A549 (cell line): ENCODE results near the gene OR4D1. TPM values are rescaled to one million over a fixed set of nuclear protein-coding genes. Genes with fewer than 3 reads are reported as not detected.
A peak's percentile ranks its signal among the peaks of the same experiment; 100 is the strongest.

Source experiments
- ATAC-seq, 2 experiments: fragments of 200-7000 bp in 1 of 2; fragments of >200 bp in 1 of 2; cut with Nextera tagmentation in 1 of 2; cut with Tn5 transposase in 1 of 2; 3 replicates each; pipeline versions ENCODE4 v1.8.0 to v1.9.1; 2018 to 2020; ENCODE audit warnings: mild to moderate bottlenecking in 1 of 2, moderate library complexity in 1 of 2
- CTCF ChIA-PET: fragments of 300-600 bp; sonication (Branson Sonifier 250); formaldehyde crosslinking; extraction: SDS; loops from one replicate; lab custom pipeline; 2021; ENCODE audit warnings: antibody characterized with exemption, inconsistent platforms; lab: Yijun Ruan, JAX
- POLR2A ChIA-PET: fragments of 350-600 bp; formaldehyde crosslinking; extraction: SDS; loops from one replicate; lab custom pipeline; 2021; ENCODE audit warnings: antibody characterized with exemption, inconsistent platforms; lab: Yijun Ruan, JAX
- DNase-seq, 2 experiments: peaks; one replicate each; pipeline versions ENCODE4 v3.0.0 to v3.0.0-alpha.2; 2011 to 2016; ENCODE audit warnings: low read depth in 1 of 2, low spot score in 1 of 2
- FAIRE-seq: peaks from 2 replicates; lab custom pipeline; 2011; peaks lifted over from hg19 to GRCh38; lab: Jason Lieb, UNC
- H3K27ac ChIP-seq, 2 experiments: fragments of >200 bp; sonication (Bioruptor Twin); formaldehyde crosslinking; 3 replicates each; pipeline ENCODE4 v1.5.1; 2016 to 2017
- H3K4me1 ChIP-seq: fragments of >200 bp; sonication (Bioruptor Twin); formaldehyde crosslinking; 3 replicates; pipeline ENCODE4 v1.6.1; 2016
- H3K4me2 ChIP-seq: fragments of >200 bp; sonication (Bioruptor Twin); formaldehyde crosslinking; 3 replicates; pipeline ENCODE4 v1.6.1; 2016
- H3K4me3 ChIP-seq: fragments of >200 bp; sonication (Bioruptor Twin); formaldehyde crosslinking; 3 replicates; pipeline ENCODE4 v1.5.1; 2016
- H3K9me3 ChIP-seq: fragments of >200 bp; sonication (Bioruptor Twin); formaldehyde crosslinking; 3 replicates; pipeline ENCODE4 v1.6.1; 2016
- CEBPB ChIP-seq, 2 experiments: fragments of >200 bp in 1 of 2; sonication (Bioruptor Twin) in 1 of 2; formaldehyde crosslinking in 1 of 2; IDR thresholded peaks; 2 replicates each; pipeline ENCODE4 v1.6.1; 2012 to 2016
- CTCF ChIP-seq: fragments of >200 bp; sonication (Bioruptor Twin); formaldehyde crosslinking; IDR thresholded peaks from 3 replicates; pipeline ENCODE4 v1.5.1; 2016
- EHF ChIP-seq: fragments of 250-450 bp; sonication (Bioruptor Pico); IDR thresholded peaks from 2 replicates; pipeline ENCODE4 v1.5.0; 2020; ENCODE audit warnings: mild to moderate bottlenecking
- EHMT2 ChIP-seq: fragments of 200-600 bp; sonication (generic); IDR thresholded peaks from 2 replicates; pipeline ENCODE4 v1.6.1; 2016; ENCODE audit warnings: antibody characterized with exemption, low read depth, mild to moderate bottlenecking, moderate library complexity
- FOSB ChIP-seq: fragments of 250-450 bp; sonication (Bioruptor Pico); IDR thresholded peaks from 2 replicates; pipeline ENCODE4 v1.5.0; 2020; ENCODE audit warnings: mild to moderate bottlenecking, moderate library complexity
- HDAC2 ChIP-seq: fragments of 200-600 bp; sonication (generic); IDR thresholded peaks from 2 replicates; pipeline ENCODE4 v1.6.1; 2016
- HEYL ChIP-seq: fragments of 250-450 bp; sonication (Bioruptor Pico); IDR thresholded peaks from 2 replicates; pipeline ENCODE4 v1.8.0; 2021; ENCODE audit warnings: mild to moderate bottlenecking, moderate library complexity
- HOXB13 ChIP-seq: fragments of 250-450 bp; sonication (Bioruptor Pico); IDR thresholded peaks from 2 replicates; pipeline ENCODE4 v1.5.0; 2020; ENCODE audit warnings: low read depth, mild to moderate bottlenecking, moderate library complexity
- MAFK ChIP-seq: fragments of 450-650 bp; IDR thresholded peaks from 2 replicates; pipeline ENCODE4 v1.6.1; 2014; ENCODE audit not compliant: partially characterized antibody
- MAZ ChIP-seq: fragments of 150-350 bp; IDR thresholded peaks from 2 replicates; pipeline ENCODE4 v1.6.1; 2014; ENCODE audit warnings: antibody characterized with exemption, low read depth, low read length, borderline replicate concordance
- NFE2L2 ChIP-seq: fragments of 150-350 bp; conservative IDR thresholded peaks from 2 replicates; pipeline ENCODE4 v1.6.1; 2014; ENCODE audit warnings: low read length
- NPAS2 ChIP-seq: fragments of 250-450 bp; sonication (Bioruptor Pico); IDR thresholded peaks from 2 replicates; pipeline ENCODE4 v1.8.0; 2022; ENCODE audit warnings: mild to moderate bottlenecking, moderate library complexity, borderline replicate concordance
- PBX3 ChIP-seq: IDR thresholded peaks from 2 replicates; pipeline ENCODE4 v1.6.1; 2012
- PHF8 ChIP-seq: fragments of 200-600 bp; sonication (generic); IDR thresholded peaks from 2 replicates; pipeline ENCODE4 v1.6.1; 2016; ENCODE audit warnings: low read depth, mild to moderate bottlenecking, antibody characterized with exemption, moderate library complexity, borderline replicate concordance
- POLR2A ChIP-seq: IDR thresholded peaks from 2 replicates; pipeline ENCODE4 v1.6.1; 2012; ENCODE audit warnings: mild to moderate bottlenecking, low read length
- RAD21 ChIP-seq, 2 experiments: fragments of >200 bp in 1 of 2; sonication (Bioruptor Twin) in 1 of 2; formaldehyde crosslinking in 1 of 2; IDR thresholded peaks in 1 of 2; conservative IDR thresholded peaks in 1 of 2; 2 replicates in 1 of 2; 3 replicates in 1 of 2; pipeline ENCODE4 v1.6.1; 2012 to 2018; ENCODE audit warnings: inconsistent platforms in 1 of 2
- RCOR1 ChIP-seq: fragments of 150-350 bp; IDR thresholded peaks from 2 replicates; pipeline ENCODE4 v1.6.1; 2014; ENCODE audit warnings: antibody characterized with exemption, low read length, low read depth
- RNF2 ChIP-seq: fragments of 200-600 bp; sonication (generic); IDR thresholded peaks from 2 replicates; pipeline ENCODE4 v1.6.1; 2016; ENCODE audit warnings: low read depth, mild to moderate bottlenecking, antibody characterized with exemption, moderate library complexity, borderline replicate concordance
- TFCP2L1 ChIP-seq: fragments of 250-450 bp; sonication (Bioruptor Pico); IDR thresholded peaks from 2 replicates; pipeline ENCODE4 v1.5.0; 2021; ENCODE audit warnings: mild to moderate bottlenecking
- TP53 ChIP-seq: fragments of 250-450 bp; sonication (Bioruptor Pico); IDR thresholded peaks from 2 replicates; pipeline ENCODE4 v1.5.0; 2021; ENCODE audit warnings: mild to moderate bottlenecking, moderate library complexity
- USF2 ChIP-seq: fragments of 450-650 bp; IDR thresholded peaks from 2 replicates; pipeline ENCODE4 v1.6.1; 2014; ENCODE audit warnings: antibody characterized with exemption
- ZC3H11A ChIP-seq: fragments of 450-650 bp; IDR thresholded peaks from 2 replicates; pipeline ENCODE4 v1.6.1; 2014; ENCODE audit warnings: antibody characterized with exemption, mild to moderate bottlenecking
- ZFP36 ChIP-seq: fragments of 450-650 bp; IDR thresholded peaks from 2 replicates; pipeline ENCODE4 v1.6.1; 2014; ENCODE audit warnings: borderline replicate concordance; ENCODE audit not compliant: partially characterized antibody
- ZNF302 ChIP-seq: fragments of 250-450 bp; sonication (Bioruptor Pico); IDR thresholded peaks from 2 replicates; pipeline ENCODE4 v1.9.0; 2021; ENCODE audit warnings: inconsistent platforms, mild to moderate bottlenecking, moderate library complexity
- ZSCAN20 ChIP-seq: fragments of 250-450 bp; sonication (Bioruptor Pico); IDR thresholded peaks from 2 replicates; pipeline ENCODE4 v1.8.0; 2022; ENCODE audit warnings: mild to moderate bottlenecking, moderate library complexity
- WGBS: methylation state at CpG from one replicate; pipeline ENCODE4 v1.1.6; 2017; ENCODE audit errors: missing lambda C conversion rate; 5-methylcytosine and 5-hydroxymethylcytosine counted together
- polyA plus RNA-seq, 4 experiments: library from polyadenylated mRNA; depleted of rRNA in 3 of 4; stranded (reverse); fragments of >200 nt; fragmentation: RNase III in 1 of 4; extraction: RNeasy Plus Mini Kit Qiagen cat#74134 plus additional on column Dnase treatment in 1 of 4; gene quantifications; 2 replicates in 3 of 4; 3 replicates in 1 of 4; pipeline ENCODE4 v1.2.3, GENCODE V29; 2011 to 2017
- TF ChIP-seq, protein P1 (sequence below): fragments of 250-450 bp; sonication (Bioruptor Pico); IDR thresholded peaks from 2 replicates; pipeline ENCODE4 v1.5.0; 2020; ENCODE audit warnings: low read depth, mild to moderate bottlenecking, moderate library complexity
- TF ChIP-seq, protein P2 (sequence below): IDR thresholded peaks from 2 replicates; pipeline ENCODE4 v1.6.1; 2012; ENCODE audit warnings: low read depth, borderline replicate concordance
- TF ChIP-seq, protein P3 (sequence below): fragments of 250-450 bp; sonication (Bioruptor Pico); IDR thresholded peaks from 2 replicates; pipeline ENCODE4 v1.5.0; 2021; ENCODE audit warnings: mild to moderate bottlenecking, moderate library complexity, borderline replicate concordance

The OR4D1 gene
- polyA plus RNA-seq, 2 of the 4 experiments (the other 2 are of a cell fraction): 0.03 TPM

DNA sequence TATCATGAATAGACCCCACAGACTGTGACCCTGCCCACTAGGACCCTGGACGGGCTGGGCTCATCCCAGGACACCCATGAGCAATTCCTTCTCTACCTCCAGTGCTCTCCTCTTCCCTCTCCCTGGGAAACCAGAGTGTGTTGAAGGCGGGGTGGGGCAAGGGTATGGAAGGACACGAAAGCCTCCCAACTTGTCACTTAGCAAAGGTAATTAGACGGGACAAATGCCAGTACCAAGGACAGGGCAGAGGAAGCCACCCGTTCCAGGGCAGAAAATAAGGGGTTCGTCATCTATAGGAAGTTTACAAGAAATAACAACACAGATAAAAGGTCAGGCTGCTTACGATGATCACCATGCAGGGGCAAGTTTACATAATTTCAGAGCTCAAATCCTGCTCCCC is 39.5 kb downstream of the OR4D1 start:
- TF ChIP-seq NFE2L2 (no peak), NPAS2 (CRISPR knock-in tag) (no peak), MAZ (no peak), FOSB (CRISPR knock-in tag) (no peak), RAD21 (conservative IDR thresholded peaks at IDR 0.05 in 1 of 2, IDR thresholded peaks at IDR 0.05 in 1 of 2) (no peak), RCOR1 (no peak), RNF2 (no peak), PHF8 (no peak), EHF (CRISPR knock-in tag) (no peak), ZC3H11A (no peak), PBX3 (no peak), TP53 (CRISPR knock-in tag) (no peak), TFCP2L1 (CRISPR knock-in tag) (no peak), CTCF (no peak), MAFK (no peak), ZSCAN20 (CRISPR knock-in tag) (no peak), ZFP36 (no peak), USF2 (no peak)
- TF ChIP-seq, protein P1, sequence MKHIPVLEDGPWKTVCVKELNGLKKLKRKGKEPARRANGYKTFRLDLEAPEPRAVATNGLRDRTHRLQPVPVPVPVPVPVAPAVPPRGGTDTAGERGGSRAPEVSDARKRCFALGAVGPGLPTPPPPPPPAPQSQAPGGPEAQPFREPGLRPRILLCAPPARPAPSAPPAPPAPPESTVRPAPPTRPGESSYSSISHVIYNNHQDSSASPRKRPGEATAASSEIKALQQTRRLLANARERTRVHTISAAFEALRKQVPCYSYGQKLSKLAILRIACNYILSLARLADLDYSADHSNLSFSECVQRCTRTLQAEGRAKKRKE: no peak
- TF ChIP-seq, protein P2, sequence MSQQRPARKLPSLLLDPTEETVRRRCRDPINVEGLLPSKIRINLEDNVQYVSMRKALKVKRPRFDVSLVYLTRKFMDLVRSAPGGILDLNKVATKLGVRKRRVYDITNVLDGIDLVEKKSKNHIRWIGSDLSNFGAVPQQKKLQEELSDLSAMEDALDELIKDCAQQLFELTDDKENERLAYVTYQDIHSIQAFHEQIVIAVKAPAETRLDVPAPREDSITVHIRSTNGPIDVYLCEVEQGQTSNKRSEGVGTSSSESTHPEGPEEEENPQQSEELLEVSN: no peak
- Histone ChIP-seq H3K4me3 (no peak overlapping the region), H3K9me3 (no peaks in the 10 kb centered on the region), H3K4me2 (no peak overlapping the region), H3K4me1 (peaks cover 12% of the 10 kb centered on the region; the same call in 2 of the 3 replicates), H3K27ac (no peak overlapping the region)
- FAIRE-seq (no peak), DNase-seq (no peak), ATAC-seq (no peak)
- ChIA-PET CTCF (interaction anchor here (1.4 to 6.1 kb wide), 3 partner anchors 11 to 15 kb away, joined by 3 to 55 read pairs (median 6); no protein-coding TSS in a partner anchor), POLR2A (no interaction called here)
- 21% methylated on average over 7 of the region's 7 CpGs for WGBS

GRCh38 chr17:58189436-58190146 is 41.4 kb downstream of the OR4D1 start:
- TF ChIP-seq HDAC2: no peak
- TF ChIP-seq, protein P3, sequence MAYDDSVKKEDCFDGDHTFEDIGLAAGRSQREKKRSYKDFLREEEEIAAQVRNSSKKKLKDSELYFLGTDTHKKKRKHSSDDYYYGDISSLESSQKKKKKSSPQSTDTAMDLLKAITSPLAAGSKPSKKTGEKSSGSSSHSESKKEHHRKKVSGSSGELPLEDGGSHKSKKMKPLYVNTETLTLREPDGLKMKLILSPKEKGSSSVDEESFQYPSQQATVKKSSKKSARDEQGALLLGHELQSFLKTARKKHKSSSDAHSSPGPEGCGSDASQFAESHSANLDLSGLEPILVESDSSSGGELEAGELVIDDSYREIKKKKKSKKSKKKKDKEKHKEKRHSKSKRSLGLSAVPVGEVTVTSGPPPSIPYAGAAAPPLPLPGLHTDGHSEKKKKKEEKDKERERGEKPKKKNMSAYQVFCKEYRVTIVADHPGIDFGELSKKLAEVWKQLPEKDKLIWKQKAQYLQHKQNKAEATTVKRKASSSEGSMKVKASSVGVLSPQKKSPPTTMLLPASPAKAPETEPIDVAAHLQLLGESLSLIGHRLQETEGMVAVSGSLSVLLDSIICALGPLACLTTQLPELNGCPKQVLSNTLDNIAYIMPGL (CRISPR knock-in tag): no peak
- TF ChIP-seq HOXB13: no peak
- TF ChIP-seq CEBPB (IDR thresholded peaks at IDR 0.05): no peak
- no peak for TF ChIP-seq ZNF302 (CRISPR knock-in tag)
- TF ChIP-seq, protein P1: no peak
- TF ChIP-seq EHMT2: no peak
- TF ChIP-seq, protein P2: no peak
- no peak for TF ChIP-seq POLR2A
- no peak for TF ChIP-seq HEYL (CRISPR knock-in tag)
- Histone ChIP-seq H3K27ac (no peak overlapping the region), H3K4me1 (peaks cover 12% of the 10 kb centered on the region; the same call in 2 of the 3 replicates), H3K4me3 (no peak overlapping the region), H3K4me2 (peak overlapping the region; percentile 52), H3K9me3 (no peaks in the 10 kb centered on the region)
- ChIA-PET POLR2A (interaction anchor here (0.6 to 0.8 kb wide), 2 partner anchors 46 to 107 kb away, joined by 3 read pairs; no protein-coding TSS in a partner anchor), CTCF (interaction anchor here (0.6 to 6.1 kb wide), 5 partner anchors 11 to 683 kb away, joined by 3 to 55 read pairs (median 3); no protein-coding TSS in a partner anchor)
- 35% methylated on average over 11 of the region's 11 CpGs for WGBS
- peak; percentile 54 to 71 for DNase-seq
- no peak for FAIRE-seq
- ATAC-seq: peak; percentile 62 to 71
